GM19455 (cell line): Measurements from ENCODE around the gene CDC42.
"Not testable (repeated sequence)": the region's sequence is repeated elsewhere in the genome, so short reads cannot be mapped to it uniquely, and the experiment has no call there.

Source experiments
- ATAC-seq: cut with Tn5 transposase; IDR thresholded peaks from one replicate; pipeline ENCODE4 v1.9.1; 2021; ENCODE audit not compliant: unreplicated experiment

The CDC42 gene

DNA sequence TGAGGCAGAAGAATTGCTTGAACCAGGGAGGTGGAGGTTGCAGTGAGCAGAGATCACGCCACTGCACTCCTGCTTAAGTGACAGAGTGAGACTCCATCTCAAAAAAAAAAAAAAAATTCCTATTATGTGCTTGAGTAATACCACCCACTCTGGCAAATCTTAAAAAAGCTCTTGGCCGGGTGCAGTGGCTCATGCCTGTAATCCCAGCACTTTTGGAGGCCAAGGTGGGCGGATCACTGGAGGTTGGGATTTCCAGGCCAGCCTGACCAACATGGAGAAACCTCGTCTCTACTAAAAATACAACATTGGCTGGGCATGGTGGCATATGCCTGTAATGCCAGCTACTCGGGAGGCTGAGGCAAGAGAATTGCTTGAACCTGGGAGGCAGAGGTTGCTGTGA, 17.7 kb upstream of the CDC42 start:
- ATAC-seq: not testable (repeated sequence)

DNA sequence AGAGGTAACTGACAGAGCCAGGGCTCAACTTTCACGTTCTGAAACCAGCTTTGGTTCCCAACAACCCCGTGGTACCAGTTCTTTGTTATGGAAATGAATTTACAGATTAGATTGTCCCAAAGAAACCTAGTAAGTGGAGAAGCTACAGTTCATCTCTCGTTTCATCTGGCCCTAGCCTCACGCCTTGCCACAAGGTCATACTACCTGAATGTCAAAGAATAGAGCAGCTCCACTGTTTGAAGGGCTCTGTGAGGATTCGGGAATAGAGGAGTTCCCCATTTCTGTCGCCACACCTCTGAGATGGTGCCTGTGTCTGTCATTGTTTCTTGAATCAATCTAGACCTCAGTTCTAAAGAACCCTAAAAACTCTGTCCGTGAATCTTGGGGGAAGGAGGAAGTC, 15.0 kb upstream of the CDC42 start:
- ATAC-seq: no peak

DNA sequence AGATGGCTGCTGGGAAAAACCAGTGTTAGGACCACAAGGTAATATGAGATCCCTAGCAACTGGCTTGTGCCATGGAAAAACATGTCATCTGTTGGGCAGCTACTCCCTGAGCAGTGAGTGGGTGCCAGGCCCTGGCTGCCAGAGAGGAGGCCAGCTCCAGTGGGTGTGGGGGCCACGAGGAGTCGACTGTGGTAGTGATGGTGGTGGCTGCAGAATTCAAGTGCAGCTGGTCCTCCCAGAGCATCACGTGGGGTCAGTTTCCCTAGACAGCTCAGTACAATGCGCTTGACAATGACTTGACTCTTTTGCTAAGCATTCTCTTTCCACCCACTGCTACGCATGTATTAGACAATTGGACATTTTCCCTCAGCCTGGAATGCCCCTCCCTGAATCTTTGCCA, 14.5 kb upstream of the CDC42 start:
- no peak for ATAC-seq

DNA sequence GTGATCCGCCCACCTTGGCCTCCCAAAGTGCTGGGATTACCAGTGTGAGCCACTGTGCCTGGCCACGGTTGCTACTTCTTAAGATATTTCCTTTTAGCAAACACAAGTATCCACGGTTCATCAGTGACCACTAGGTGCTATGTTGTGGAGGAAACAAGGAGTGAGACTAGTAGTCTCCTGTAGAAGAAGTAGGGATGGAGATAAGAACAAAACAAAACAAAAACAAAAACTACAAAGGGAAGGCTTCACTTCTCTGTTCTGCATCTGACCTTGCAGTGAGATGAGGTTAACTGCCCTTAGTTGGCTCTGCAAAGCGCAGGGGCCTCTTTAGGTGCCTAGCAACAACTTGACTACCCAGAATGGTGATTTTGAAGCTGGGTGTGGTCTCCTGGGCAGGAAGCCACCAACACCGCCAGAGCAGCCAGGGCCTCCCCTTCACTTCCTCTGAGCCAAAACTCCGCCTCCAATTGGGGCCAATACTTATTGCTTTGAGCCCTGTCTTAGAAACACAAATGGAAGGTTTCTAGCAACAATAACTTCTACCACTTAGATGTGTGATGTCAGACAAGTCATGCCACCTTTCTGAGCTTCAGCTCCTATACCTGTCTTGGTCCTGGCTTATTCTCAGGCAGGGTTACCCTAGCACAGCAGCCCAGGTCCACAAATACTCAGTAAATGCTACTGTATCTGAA, 12.8 kb upstream of the CDC42 start:
- peak; percentile 92 for ATAC-seq

DNA sequence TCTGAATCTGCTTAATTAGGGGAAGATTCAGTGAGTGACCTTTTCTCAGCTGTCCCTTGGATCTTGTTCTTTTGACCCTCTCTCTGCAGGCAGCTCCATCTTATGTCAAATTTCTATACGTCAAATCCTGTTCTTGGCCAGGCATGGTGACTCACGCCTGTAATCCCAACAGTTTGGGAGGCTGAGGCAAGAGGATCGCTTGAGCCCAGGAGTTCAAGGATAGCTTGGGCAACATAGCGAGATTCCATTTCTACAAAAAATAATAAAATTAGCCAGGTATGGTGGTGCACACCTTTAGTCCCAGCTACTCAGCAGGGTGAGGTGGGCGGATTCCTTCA, 12.3 kb upstream of the CDC42 start:
- ATAC-seq: no peak

DNA sequence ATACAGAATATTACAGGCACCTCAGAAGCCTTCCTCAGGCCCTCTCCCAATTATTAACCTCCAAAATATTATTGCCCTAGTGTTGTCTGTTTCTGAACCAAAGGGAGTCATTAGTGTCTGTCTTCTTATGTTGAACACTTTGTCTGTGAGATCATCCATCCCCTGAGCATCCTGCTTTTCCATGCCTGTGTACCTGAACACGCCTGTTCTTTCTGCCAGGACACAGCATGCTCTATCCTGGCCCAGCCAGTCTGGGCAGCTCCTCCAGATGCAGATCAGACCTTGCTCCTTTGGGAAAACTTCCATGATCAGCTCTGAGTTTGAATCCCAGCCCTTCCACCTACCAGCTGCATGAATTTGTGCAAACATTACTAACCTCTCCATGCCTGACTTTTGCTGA, 11.0 kb upstream of the CDC42 start:
- no peak for ATAC-seq

DNA sequence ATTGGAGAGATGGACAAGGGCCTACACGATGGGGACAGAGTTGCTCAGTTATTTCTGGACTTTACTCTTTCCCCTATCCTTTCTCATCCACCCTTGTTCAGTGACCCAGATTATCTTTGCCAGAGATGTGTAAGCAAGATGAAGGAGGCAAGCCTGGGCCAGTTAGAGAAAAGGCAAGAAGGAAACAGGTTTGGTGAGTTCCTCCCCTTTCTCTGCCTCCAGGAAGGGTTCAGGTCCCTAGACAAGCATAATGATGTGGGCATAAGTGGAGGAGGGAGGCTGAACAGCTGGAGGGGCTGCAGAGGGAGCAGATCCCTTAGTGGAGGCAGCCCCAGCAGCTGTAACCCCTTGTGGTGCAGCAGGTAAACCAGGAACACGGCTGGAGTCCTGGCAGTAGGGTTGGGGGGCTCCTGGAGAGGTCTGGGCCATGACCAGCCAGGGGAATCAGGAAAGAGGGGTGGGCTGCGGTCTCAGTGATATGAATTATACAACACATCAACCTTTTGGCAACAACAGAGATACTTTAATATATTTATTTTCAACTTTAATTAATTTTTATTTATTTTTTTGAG, 9.2 kb upstream of the CDC42 start:
- no peak for ATAC-seq

DNA sequence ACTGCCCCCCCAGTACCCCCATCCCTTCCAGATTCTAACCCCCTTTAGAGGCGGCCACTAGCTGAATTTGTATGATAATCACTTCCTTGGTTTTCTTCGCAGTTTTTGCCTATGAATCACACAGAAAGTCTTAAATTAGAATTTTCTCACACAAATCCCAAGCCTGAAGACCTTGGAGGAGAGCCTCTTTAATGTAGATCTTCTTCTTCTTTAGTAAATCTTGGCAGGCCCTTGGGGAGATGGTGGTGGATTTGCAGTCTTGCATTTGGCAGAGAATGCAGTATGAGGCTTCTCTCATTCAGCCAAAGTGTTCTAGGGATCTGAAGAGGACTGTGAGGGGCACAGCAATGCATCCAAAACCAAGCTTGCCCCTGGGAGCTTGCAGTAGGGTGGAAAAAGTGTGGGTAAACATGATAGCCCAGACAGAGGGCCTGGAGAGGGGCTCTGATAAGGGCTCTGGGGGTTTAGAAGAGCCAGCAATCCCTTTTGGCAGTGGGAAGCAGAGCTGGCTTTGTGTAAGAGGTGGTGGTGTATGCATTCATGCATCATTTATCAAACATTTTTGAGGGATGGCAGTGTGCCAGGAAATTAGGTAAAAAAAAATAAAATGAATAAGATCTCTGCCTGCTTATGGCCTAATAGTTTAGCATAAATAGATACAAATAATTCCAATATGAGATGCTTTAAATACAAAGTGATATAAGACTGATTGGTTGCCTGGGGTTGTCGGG, 7.7 kb upstream of the CDC42 start:
- ATAC-seq: no peak

DNA sequence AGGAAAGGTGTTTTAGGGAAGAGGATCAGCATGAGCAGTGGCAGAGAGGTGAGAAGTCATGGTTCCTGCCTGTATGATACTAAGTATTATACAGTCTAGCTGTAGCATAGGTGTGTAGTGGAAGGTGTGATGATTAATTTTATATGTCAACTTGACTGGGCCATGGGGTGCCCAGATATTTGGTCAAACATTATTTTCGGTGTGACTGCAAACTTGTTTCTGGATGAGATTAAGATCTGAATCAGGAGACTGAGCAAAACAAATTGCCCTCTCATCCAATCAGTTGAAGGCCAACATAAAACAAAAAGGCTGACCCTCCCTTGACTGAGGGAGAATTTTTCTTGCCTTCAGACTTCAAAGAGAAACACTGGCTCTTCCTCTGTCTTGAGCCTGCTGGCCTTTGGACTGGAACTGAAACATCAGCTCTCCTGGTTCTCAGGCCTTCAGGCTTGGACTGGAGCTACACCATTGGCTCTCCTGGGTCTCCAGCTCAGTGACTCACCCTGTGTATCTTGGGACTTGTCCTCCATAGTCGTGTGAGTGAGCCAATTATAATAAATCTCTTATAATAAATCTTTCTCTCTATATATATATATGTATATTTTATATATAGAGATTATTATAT, 6.8 kb upstream of the CDC42 start:
- no peak for ATAC-seq

DNA sequence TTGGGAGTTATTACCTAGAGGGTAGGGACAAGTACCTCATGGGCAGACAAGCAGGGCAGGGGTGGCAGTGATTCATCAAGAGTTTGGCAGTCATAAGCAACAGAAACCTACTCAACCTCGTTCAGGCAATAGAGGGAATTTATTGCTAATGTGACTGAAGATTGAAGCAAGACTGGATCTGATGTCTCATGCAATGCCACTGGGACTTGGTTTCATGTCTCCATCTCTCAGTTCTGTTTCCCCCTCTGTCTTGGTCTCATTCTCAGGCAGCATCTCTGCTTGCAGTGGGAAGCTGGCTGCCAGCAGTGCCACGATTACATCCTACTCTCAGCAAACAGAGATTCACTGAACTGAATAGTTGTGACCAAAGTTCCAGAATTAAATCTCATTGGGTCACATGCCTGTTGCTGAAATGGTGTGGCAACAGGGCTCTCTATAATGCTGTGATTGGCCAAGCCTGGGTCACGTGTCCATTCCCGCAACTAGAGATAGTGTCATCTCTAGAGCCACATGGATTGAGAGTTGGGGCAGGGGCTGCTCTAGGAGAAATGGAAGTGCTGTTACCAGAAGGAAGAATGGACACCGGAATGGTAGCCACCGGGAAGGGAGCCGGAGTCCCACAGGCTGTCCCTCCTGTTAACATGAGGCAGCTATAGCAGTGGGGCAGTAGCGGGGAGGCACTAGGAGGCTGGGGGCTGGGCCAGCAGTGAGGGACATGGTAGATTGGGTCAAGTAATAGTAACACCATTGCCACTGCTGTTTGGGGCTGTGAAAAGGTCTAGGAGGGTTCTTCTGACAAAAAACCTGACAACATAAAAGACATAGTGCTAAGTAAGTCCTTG, 3.9 kb upstream of the CDC42 start:
- no peak for ATAC-seq

DNA sequence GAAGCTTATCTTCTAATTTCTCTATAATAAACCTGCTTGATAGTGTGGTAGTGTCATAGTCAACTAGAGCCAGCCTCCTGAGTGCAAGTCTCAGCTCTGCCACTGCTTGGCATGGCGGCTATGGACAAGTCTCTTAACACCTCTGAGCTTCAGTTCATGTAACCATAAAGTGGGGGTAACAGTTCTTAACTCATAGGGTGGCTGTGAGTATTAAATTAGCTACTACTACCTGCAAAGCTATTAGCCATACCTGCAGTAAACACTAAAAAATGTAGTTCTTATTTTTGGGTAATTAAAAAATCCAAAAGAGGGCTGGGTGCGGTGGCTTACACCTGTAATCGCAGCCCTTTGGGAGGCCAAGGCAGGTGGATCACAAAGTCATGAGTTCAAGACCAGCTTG, 2.2 kb upstream of the CDC42 start:
- no peak for ATAC-seq

DNA sequence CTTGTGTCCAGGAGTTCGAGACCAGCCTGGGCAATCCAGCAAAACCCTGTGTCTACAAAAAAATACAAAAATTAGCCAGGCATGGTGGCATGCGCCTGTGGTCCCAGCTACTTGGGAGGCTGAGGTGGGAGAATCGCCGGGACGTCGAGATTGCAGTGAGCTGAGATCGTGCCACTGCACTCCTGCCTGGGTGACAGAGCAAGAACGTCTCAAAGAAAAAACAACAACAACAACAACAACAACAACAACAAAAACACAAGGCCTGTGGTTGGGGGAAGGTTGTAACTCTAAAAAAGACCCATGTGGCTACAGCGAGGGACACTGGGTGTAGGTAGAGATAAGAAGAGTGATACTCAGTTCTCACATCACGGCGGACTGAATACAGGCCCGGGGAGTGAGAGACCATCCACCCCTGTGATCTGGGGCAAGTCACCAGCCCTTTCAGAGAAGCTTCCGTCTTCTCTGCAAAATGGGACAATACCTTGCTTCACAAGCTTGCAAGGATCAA, 848 bp upstream of the CDC42 start:
- ATAC-seq: no peak

DNA sequence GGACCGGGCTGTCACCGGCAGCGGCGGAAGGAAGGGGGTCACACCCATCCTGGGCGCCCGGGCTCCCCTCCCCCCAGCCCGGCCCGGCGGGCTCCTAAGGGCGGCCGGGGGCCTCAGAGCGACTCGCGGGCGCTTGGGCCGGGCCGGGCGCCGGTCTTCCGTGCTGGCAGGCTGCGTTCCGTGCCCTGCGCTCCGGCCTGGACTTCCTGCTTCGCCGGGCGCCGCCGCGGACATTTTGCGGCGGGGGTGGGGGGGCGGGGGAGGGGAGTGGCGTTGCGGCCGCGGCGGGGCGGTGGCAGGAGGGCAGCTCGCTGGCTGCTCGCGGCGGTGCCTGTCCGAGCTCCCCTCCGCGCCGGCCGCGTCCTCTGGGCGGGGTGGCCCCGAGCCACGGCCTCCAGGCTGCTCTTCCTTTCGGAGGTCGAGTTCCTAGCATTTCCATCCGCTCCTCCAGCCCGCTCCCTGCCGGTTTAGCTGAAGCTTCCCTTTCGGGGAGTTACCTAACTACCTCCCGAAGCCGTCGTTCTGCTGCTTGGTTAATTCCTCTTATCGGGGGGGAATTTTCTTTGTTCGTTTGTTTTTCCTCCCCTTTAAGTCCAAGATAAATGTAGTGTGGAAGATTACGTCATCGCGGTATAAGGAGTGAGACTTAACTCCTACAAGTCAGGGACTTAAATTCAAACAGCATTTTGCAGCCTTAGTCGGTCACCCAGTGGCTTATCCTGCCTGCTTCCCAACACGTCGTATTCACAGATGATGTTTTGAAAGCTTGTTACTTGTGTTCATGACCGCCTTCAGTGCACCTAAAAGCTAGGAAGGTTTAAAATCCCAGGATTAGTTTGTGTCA, 730 bp downstream of the CDC42 start:
- peak; percentile 45 for ATAC-seq

DNA sequence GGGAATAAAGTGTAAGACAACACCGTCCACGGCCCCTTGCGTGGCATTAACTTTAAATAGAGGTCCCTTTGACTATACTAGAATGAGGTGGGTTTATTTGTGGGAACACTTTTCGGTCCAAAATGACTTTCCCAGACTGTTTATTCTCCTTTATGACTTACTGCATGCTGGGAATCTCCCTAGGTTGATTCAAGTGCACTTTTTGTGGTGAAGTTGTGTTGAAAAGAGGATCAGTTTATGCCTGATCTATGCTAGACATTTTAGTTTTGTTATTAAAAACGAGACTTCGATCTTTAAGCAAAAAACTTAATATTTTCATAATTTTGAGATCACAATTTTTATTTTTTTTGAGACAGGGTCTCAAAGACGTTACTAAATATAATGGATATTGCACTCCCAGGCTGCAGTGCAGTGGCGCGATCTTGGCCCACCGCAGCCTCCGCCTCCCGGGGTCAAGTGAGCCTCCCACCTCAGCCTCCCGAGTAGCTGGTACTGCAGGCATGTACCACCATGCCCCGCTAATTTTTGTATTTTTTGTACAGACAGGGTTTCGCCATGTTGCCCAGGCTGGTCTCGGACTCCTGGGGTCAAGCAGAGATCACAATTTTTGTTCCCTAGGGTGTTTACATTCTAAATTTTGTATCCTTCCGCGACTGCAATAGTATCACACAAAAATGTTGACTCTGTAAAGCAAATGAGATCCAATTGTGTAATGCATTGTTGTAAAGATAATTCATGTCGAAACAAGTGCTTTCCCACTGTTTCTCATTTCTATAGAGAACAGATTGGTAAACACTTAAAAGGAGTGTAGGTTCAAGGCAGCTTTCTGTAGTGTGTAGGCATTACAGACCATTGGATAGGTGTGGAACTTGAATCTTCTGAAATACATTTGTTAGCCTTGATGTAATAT, 1.6 kb downstream of the CDC42 start:
- no peak for ATAC-seq

DNA sequence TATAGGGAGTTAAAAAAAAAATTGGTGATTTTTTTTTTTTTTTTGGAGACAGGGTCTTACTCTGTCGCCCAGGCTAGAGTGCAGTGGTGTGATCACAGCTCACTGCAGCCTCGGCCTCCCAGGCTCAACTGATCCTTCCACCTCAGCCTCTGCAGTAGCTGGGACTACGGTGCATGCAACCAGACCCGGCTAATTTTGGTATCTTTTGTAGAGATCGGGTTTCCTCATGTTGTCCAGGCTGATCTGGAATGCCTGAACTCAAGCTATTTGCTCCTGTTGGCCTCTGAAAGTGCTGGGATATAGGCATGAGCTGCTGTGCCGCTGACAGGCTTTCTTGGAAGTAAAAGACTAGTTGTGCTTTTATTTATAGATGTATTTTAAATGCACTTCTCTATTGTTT, 3.0 kb downstream of the CDC42 start:
- ATAC-seq: no peak

DNA sequence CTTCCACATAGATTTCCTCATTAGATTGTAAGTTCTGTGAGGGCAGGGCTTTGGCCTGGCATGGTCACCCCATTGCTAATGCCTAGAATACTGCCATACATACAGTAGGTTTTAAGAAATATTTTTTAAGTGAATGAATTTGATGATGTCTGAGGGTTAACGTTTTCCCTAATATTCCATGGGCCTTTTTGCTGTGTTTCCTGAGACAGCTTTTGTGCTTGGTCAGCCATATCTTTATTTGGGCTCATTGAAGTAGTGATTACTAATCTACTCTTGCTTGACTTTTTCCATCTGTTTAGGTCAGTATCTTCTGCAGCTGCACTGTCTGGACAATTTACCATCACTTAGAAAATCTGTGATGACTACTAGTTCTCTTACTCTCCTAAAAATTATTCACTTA, 3.5 kb downstream of the CDC42 start:
- ATAC-seq: no peak

DNA sequence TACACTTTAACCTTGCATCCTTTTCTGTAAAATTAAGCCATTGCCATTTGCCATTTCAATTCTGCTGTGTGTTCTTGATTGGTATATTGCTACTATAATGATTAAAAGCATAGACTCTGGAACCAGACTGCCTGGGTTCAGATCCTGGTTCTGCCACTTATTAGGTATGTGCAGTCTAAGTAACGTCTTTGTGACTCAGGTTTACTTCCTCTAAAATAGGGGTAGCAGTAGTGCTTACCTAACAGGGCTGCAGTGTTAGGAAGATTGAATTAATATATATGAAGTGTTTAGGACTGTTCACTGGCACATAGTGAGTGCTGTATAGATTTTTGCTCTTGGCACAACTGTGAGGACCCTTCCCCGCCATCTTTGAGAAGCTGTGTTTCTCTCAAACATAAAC, 4.4 kb downstream of the CDC42 start:
- ATAC-seq: no peak

DNA sequence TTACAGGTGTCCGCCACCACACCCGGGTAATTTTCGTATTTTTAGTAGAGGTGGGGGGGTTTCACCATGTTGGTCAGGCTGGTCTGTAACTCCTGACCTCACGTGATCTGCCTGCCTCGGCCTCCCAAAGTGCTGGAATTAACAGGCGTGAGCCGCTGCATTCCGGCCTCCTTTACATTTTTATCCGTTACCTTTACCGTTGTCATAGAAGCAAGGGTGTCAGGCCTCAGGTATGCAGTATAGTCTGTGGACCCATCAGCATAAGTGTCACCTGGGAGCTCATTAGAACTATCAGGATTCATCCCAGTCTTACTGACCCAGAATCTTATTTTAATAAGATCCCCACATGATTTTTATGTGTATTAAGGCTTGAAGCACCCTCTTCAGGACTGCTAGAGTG, 5.4 kb downstream of the CDC42 start:
- ATAC-seq: no peak

DNA sequence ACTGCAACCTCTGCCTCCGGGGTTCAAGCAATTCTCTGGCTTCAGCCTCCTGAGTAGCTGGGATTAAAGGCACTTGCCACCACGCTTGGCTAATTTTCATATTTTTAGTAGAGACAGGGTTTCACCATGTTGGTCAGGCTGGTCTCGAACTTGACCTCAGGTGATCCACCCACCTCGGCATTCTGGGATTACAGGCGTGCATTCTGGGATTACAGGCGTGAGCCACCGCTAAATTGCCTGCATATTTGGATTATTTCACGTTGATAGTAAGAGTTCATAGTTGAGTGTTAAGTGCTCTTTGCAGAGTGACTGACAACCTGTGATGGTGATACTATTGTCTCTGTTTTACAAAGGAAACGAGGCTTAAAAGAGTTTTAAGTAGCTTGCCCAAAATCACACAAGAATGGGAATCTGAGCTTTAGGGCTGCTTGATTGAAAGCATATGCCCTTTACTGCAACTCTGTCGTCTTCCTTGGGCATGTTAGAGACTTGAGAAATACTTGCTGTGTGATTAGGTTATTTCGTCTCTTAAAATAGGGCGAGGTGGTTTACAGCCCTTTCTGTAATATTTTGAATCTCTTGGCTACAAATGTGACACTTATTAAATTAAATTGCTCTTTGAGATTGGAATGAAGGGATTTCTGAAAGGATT, 12.4 kb downstream of the CDC42 start:
- no peak for ATAC-seq
